ENCODE measurements around the gene PRDM8. TPM values are rescaled to one million over a fixed set of nuclear protein-coding genes. Genes with fewer than 3 reads are reported as not detected.
A peak's percentile ranks its signal among the peaks of the same experiment; 100 is the strongest.

Gene PRDM8
- total RNA-seq, 1 donor from 2014 or later: not detected

GRCh38 chr4:80195441-80196140 is 1.7 kb upstream of the PRDM8 start:
- peak overlapping the region; percentile 79 for H3K4me3 Mint-ChIP-seq

GRCh38 chr4:80196259-80196921 is 913 bp upstream of the PRDM8 start:
- Histone ChIP-seq H3K4me1 (peaks cover 28% of the 10 kb centered on the region), H3K36me3 (no peaks in the 10 kb centered on the region), H3K27me3 (peaks cover 100% of the 10 kb centered on the region), H4K20me1 (ENCODE audit: low read depth) (peaks cover 93% of the 10 kb centered on the region), H3K4me2 (peak overlapping the region; percentile 77), H3F3A (ENCODE audit: low read depth) (peaks cover 36% of the 10 kb centered on the region), H3K27ac (no peak overlapping the region), H2AFZ (replicated peaks) (no peak overlapping the region), H3K9ac (no peak overlapping the region), H3K79me2 (ENCODE audit: low read depth) (no peaks in the 10 kb centered on the region), H3K9me3 (ENCODE audit: low read depth) (no peaks in the 10 kb centered on the region), H3K4me3 (peak overlapping the region; percentile 43)
- Mint-ChIP-seq H3K27me3 (ENCODE audit: insufficient read depth, low read depth) (peaks cover 91% of the 10 kb centered on the region), H3K4me3 (peak overlapping the region; percentile 79), H3K9me3 (peaks cover 2% of the 10 kb centered on the region), H3K4me1 (peaks cover 33% of the 10 kb centered on the region), H3K36me3 (no peaks in the 10 kb centered on the region), H3K27ac (no peak overlapping the region)
- DNase-seq (ENCODE audit: low spot score): peak; percentile 88
- TF ChIP-seq EZH2phosphoT487 (IDR thresholded peaks at IDR 0.05) (peak; percentile 37), CTCF (IDR thresholded peaks at IDR 0.05) (no peak), EZH2 (IDR thresholded peaks at IDR 0.05) (no peak)

More at GRCh38 chr4:80195441-80196140, 1.7 kb upstream of the PRDM8 start:
- H4K20me1 ChIP-seq (ENCODE audit: low read depth): peaks cover 91% of the 10 kb centered on the region
- H3K4me1 Mint-ChIP-seq: peaks cover 28% of the 10 kb centered on the region
- H3K4me2 ChIP-seq: peak overlapping the region; percentile 77
- H2AFZ ChIP-seq (replicated peaks): no peak overlapping the region
- no peaks in the 10 kb centered on the region for H3K79me2 ChIP-seq (ENCODE audit: low read depth)
- no peak overlapping the region for H3K9ac ChIP-seq
- no peaks in the 10 kb centered on the region for H3K36me3 Mint-ChIP-seq
- peaks cover 91% of the 10 kb centered on the region for H3K27me3 Mint-ChIP-seq (ENCODE audit: insufficient read depth, low read depth)
- TF ChIP-seq EZH2 (IDR thresholded peaks at IDR 0.05) (no peak), CTCF (IDR thresholded peaks at IDR 0.05) (no peak), EZH2phosphoT487 (IDR thresholded peaks at IDR 0.05) (no peak)
- peaks cover 28% of the 10 kb centered on the region for H3K4me1 ChIP-seq
- peaks cover 28% of the 10 kb centered on the region for H3F3A ChIP-seq (ENCODE audit: low read depth)
- H3K27ac ChIP-seq: no peak overlapping the region
- H3K4me3 ChIP-seq: no peak overlapping the region
- no peaks in the 10 kb centered on the region for H3K36me3 ChIP-seq
- peaks cover 100% of the 10 kb centered on the region for H3K27me3 ChIP-seq
- H3K9me3 Mint-ChIP-seq: peaks cover 2% of the 10 kb centered on the region
- H3K9me3 ChIP-seq (ENCODE audit: low read depth): no peaks in the 10 kb centered on the region
- DNase-seq (ENCODE audit: low spot score): no peak
- H3K27ac Mint-ChIP-seq: no peak overlapping the region

GRCh38 chr4:80197601-80198440 is 518 bp downstream of the PRDM8 start:
- TF ChIP-seq CTCF (IDR thresholded peaks at IDR 0.05) (no peak), EZH2phosphoT487 (IDR thresholded peaks at IDR 0.05) (peak; percentile 79), EZH2 (IDR thresholded peaks at IDR 0.05) (peak; percentile 94)
- H3K27me3 ChIP-seq: peaks cover 100% of the 10 kb centered on the region
- peak overlapping the region; percentile 43 for H3K4me3 ChIP-seq
- peaks cover 42% of the 10 kb centered on the region for H3F3A ChIP-seq (ENCODE audit: low read depth)
- H3K36me3 ChIP-seq: no peaks in the 10 kb centered on the region
- peaks cover 37% of the 10 kb centered on the region for H3K4me1 Mint-ChIP-seq
- H3K36me3 Mint-ChIP-seq: no peaks in the 10 kb centered on the region
- peaks cover 85% of the 10 kb centered on the region for H4K20me1 ChIP-seq (ENCODE audit: low read depth)
- peaks cover 28% of the 10 kb centered on the region for H3K4me1 ChIP-seq
- peaks cover 5% of the 10 kb centered on the region for H3K9me3 Mint-ChIP-seq
- DNase-seq (ENCODE audit: low spot score): peak; percentile 81
- H2AFZ ChIP-seq (replicated peaks): no peak overlapping the region
- peaks cover 83% of the 10 kb centered on the region for H3K27me3 Mint-ChIP-seq (ENCODE audit: insufficient read depth, low read depth)
- no peak overlapping the region for H3K9ac ChIP-seq
- no peaks in the 10 kb centered on the region for H3K79me2 ChIP-seq (ENCODE audit: low read depth)
- no peak overlapping the region for H3K27ac Mint-ChIP-seq
- H3K9me3 ChIP-seq (ENCODE audit: low read depth): no peaks in the 10 kb centered on the region
- peak overlapping the region; percentile 77 for H3K4me2 ChIP-seq
- no peak overlapping the region for H3K27ac ChIP-seq
- H3K4me3 Mint-ChIP-seq: peak overlapping the region; percentile 79

Data from neural progenitor cell (in vitro differentiated cells).